HT-29 (cell line): ENCODE results near the gene ZNF275. TPM values are rescaled to one million over a fixed set of nuclear protein-coding genes. Genes with fewer than 3 reads are reported as not detected.
A peak's percentile ranks its signal among the peaks of the same experiment; 100 is the strongest.
"Not testable (repeated sequence)": the region's sequence is repeated elsewhere in the genome, so short reads cannot be mapped to it uniquely, and the experiment has no call there.

Source experiments
- DNase-seq: peaks from one replicate; pipeline ENCODE4 v3.0.0-alpha.2; 2015; ENCODE audit warnings: low spot score
- total RNA-seq: library from RNA; depleted of rRNA; stranded (reverse); fragments of >200 nt; shearing (Covaris generic); gene quantifications from 2 replicates; pipeline ENCODE4 v1.2.3, GENCODE V29; 2014

ZNF275 gene
- total RNA-seq, 1 experiment from 2014 or later, result 5.1 TPM

DNA sequence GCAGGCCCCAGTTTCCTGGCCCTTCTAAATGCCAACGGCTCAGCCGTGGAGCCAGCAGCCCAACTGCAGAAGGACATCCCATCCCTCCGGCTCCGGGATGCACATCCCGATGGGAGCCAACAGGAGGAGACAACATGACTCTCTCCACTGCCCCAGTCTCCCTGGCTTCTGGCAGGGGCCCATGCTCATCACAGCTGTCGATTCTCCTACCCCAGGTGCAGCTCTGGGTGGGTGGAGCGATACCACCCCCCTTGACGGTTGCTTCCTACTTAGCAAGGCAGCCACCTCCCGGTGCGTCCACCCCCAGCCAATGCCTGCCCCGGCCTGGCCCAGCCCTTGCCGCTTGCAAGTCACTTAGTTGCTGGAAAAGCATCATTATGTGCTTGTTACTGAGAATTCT lies 19.5 kb downstream of the ZNF275 start:
- DNase-seq, result no peak

GRCh38 chrX:153357877-153358276 lies 23.9 kb downstream of the ZNF275 start:
- DNase-seq, result no peak

DNA sequence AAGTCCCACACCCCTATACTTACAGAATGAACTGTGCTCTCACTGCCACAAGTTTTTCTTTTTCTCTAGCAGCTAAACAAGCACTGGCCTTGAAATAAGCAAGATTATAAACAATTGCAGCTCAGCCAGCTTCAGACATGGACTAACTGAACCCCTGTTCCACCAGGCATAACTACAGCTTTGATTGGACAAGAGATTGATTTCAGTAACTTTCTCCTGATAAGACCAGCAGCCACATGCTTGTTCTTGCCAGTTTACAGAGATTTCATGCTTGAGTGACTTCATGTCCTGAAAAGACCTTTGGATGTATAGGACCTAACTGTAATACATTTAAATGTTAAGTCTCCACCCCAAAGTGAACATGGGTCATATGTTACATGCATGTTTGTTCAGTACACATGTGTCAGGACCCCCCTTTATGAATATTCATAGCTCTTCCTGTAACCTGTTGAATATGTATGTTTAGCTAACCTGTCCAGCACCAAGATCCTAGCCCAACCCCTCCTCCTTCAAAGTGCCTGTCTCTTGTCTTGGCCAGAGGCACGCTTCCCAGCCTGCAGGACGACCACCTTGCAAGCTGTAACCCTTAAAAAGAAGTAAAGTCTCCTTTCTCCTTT lies 27.9 kb downstream of the ZNF275 start:
- DNase-seq, result no peak

DNA sequence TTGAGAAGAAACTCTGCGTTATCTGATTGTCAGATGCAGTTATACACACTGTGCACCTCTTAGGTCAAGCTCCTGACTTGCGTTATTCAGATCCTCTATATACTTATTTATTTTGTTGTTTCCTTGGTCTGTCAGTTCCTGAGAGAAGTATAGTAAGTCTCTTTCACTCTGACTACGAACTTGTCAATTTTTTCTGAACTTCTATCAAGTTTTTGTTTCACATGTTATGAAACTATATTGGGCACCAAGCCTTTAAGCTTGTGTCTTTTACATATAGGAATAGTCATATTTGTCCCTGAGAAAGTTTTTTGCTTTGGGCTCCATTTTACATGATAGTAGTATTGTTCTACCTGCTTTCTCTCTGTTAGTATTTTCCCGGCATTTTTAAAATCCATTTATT lies 31.7 kb downstream of the ZNF275 start:
- no peak for DNase-seq

DNA sequence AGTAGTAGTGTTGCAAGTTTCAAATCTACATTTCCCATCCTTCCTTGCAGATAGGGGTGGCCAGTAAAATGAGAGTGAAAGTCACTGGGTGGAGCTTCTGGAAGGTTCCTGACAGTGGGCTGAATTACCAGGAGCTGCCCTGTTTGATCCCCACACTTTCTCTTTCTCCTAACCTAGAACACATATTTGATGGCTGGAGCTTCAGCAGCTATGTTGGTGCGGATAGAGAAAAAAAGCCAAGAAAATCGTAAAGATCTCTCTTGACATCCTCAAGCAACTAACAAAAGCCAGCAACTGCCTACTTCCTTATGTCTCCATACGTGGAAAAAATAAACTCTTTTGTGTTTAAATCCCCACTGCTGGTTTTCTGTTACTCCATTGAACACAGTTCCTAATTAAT lies 32.2 kb downstream of the ZNF275 start:
- DNase-seq, result no peak

- DNase-seq, result no peak
These were observed 33.1 kb downstream of the ZNF275 start for GRCh38 chrX:153366878-153367538.

GRCh38 chrX:153370293-153371055 lies 36.5 kb downstream of the ZNF275 start:
- DNase-seq, result no peak

DNA sequence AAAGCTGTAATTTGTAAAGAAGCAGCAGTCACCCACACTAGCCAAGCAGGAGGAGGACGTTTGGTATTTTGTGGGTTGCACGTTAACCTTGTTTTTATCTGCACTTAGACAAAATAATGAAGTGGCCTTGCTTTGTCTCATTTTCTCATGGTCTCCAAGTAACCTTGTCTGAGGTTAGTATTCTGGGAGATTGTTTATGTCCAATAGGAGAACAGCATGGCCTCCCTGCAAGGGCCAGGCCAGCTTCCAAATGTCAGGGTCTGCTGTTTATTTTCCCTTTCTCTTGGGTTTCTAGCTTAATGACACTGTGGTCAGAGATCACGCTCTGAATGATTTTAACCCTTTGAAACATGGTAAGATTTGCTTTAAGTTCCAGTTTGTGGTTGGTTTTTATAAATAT lies 37.3 kb downstream of the ZNF275 start:
- no peak for DNase-seq

DNA sequence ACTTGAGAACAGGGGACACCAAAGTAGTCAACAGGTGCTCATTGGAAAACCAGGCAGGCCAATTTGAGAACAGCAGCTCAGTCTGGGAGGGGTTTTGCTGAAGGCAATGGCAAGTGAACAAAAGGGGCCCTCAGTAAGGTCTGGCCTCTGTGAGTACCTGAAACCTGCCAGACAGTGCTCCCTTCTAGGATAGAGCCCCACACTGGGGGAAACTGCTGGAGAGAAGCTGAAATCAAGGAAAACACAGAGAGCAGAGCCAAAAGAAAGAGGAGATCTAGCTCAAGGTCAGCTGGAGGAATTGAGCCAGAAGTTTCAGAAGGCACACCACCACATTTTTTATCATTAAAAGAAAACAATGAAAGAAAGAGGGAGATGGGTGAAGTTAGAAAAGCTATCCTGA lies 39.0 kb downstream of the ZNF275 start:
- DNase-seq, result no peak

- no peak for DNase-seq
These were observed 40.5 kb downstream of the ZNF275 start for GRCh38 chrX:153374426-153374825.

DNA sequence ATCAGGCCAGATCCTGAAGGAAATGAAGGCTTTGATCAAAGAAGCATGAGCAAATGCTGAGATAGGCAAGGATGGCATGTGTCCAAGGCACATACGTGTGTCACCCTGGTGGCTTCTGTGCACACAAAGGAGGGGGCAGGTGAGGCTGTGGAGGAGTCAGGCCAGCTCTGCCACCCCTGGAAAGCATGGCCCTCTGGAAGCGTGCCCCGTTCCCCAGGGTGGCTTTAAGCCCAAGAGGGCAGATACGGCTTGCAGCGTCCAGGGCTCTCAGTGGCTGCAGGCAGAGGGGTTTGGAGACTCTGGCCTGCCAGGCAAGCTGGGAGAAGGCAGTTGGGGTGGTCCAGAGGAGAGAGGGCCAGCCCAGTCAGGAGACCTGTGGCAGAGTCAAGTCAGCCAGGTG lies 41.6 kb downstream of the ZNF275 start:
- no peak for DNase-seq

DNA sequence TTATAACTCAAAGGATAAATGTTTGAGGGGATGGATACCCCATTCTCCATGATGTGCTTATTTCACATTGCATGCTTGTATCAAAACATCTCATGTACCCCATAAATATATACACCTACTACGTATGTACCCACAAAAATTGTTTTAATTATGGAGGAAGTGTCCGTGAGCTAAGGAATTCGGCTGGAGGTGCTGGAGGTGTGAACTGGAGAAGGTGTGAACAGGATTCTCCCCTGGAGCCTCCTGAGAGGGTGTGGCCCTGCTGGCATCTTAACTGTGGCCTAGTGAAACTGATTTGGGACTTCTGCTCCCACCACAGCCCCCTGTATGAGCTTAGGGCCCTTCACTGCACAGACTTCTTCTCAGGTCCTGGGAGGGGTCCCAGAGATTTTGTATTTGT lies 43.8 kb downstream of the ZNF275 start:
- DNase-seq, result no peak

- no peak for DNase-seq
These were observed 44.7 kb downstream of the ZNF275 start for GRCh38 chrX:153378607-153379006.

GRCh38 chrX:153379508-153379907 lies 45.6 kb downstream of the ZNF275 start:
- no peak for DNase-seq

GRCh38 chrX:153379971-153380581 lies 46.1 kb downstream of the ZNF275 start:
- no peak for DNase-seq

DNA sequence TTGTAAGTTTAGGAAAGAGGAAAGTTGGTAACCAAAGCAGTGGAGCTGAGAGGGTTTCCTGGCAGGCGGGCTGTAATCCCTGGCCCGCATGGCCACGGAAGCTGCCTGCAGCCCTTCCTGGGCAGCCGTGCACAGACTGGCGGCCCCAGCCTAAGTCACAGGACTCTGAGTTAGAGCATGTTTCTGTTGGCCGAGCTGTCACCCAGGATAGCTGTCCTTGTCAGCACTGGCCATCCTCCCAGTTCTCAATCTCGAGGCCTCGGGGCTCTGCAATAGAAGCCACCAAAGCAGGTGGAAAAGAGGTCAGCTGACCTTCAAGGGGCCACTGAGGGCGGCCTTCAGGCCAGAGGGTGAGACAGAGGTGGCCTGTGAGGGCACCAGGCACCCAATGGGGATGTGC lies 46.7 kb downstream of the ZNF275 start:
- no peak for DNase-seq

GRCh38 chrX:153381684-153382532 lies 48.0 kb downstream of the ZNF275 start:
- DNase-seq, result peak; percentile 43

DNA sequence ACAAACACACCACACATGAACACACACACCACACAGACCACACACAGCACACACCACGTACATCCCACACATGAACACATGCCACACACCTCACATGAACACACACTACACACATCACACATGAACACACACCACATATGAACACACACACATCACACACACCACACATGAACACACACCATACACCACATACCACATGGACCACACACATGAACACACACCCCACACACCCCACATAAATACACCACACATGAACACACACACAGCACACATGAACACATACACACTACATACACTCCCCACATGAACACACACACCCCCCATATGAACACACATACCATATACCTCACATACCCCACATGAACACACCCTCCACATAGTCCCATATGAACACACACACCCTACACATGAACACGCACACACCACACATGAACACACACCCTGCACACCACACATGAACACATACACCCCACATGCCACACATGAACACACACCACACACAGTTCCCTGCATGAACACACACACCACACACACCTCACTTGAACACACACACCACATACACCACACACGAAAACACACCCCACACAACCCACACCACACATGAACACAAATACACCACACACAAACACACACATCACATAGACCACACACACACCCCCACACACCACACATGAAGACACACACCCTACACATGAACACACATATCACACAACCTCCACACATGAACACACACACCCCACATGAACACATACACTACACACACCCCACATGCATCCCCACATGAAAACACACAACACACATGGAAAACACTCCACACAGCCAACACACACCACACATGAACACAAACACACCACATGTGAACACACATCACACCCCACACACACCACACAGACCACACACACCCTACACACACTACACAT lies 48.9 kb downstream of the ZNF275 start:
- DNase-seq, result no peak

DNA sequence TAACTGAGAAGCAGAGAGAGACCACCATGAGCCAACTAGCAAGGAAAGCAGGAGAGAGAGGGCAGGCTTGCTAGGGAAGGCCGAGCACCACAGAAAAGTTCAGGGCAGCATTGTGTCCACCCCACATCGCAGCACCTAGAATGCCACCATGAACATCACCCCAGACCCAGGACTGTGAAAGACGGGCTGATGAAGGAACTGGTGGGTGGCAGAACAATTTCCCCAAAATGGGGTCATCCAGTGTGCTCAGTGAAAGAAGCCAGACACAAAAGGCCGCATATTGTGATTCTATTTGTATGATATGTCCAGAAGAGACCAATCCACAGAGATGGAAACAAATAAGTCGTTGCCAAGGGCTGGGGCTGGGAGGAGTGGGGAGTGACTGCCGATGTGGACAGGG lies 50.4 kb downstream of the ZNF275 start:
- no peak for DNase-seq

GRCh38 chrX:153384973-153385372 lies 51.0 kb downstream of the ZNF275 start:
- not testable (repeated sequence) for DNase-seq
